H1 (cell line): Measurements from ENCODE around the gene TXNDC5. TPM values are rescaled to one million over a fixed set of nuclear protein-coding genes. Genes with fewer than 3 reads are reported as not detected.

Experiments used
- CBX8 ChIP-seq: fragments of 300-800, 300-1000 bp; sonication (generic); IDR thresholded peaks from 2 replicates; pipeline ENCODE4 v1.7.1; 2016; ENCODE audit warnings: low read depth, low read length, borderline replicate concordance
- KDM1A ChIP-seq: fragments of 200-600, 300-600 bp; sonication (generic); IDR thresholded peaks from 2 replicates; pipeline ENCODE4 v1.7.1; 2016; ENCODE audit warnings: mild to moderate bottlenecking, low read length, borderline replicate concordance
- NRF1 ChIP-seq: IDR thresholded peaks from 2 replicates; pipeline ENCODE4 v1.6.1; 2011; ENCODE audit warnings: mild to moderate bottlenecking, low read depth, low read length, improper control_type of control experiment
- TEAD4 ChIP-seq: IDR thresholded peaks from 2 replicates; pipeline ENCODE4 v1.6.1; 2012; ENCODE audit warnings: low read depth, low read length, inconsistent platforms, mixed read lengths
- polyA plus RNA-seq, 7 experiments: library from polyadenylated mRNA; depleted of rRNA in 3 of 7; stranded (reverse) in 5 of 7; unstranded in 2 of 7; fragments of >200 nt in 5 of 7; fragments of 200-250 nt in 2 of 7; gene quantifications; 1 replicate in 5 of 7; 2 replicates in 1 of 7; 4 replicates in 1 of 7; pipeline versions ENCODE4 v1.2.1 to v1.2.3, GENCODE V29; 2011 to 2013; ENCODE audit warnings: missing spikeins in 2 of 7, mixed read lengths in 2 of 7
- total RNA-seq: library from RNA; stranded (reverse); fragmentation: NEBNext Ultra II Directional; extraction: Animal tissue kit (Norgen Biotek cat#: 25700); gene quantifications from 2 replicates; pipeline ENCODE4 v1.2.1, GENCODE V29; 2021

TXNDC5 gene
- total and polyA plus RNA-seq, 2 of the 8 experiments (the other 6 are each of a cell fraction or from before 2014, with no cell fraction given): 114 to 172 TPM

GRCh38 chr6:7902221-7902620 is 8.4 kb downstream of the TXNDC5 start (continued):
- TF ChIP-seq NRF1: no peak
- no peak for TF ChIP-seq CBX8
- TF ChIP-seq KDM1A: no peak
- TF ChIP-seq TEAD4: no peak
